Ammon's horn (tissue), 1 donor: ENCODE data around the gene TMEM243.

Experiments used
- DNase-seq: peaks from one replicate; pipeline ENCODE4 v3.0.0-alpha.2; 2016; ENCODE audit warnings: low spot score

TMEM243 gene

GRCh38 chr7:87155788-87156187, 63.7 kb downstream of the TMEM243 start:
- no peak for DNase-seq

- no peak for DNase-seq
These were observed 65.0 kb downstream of the TMEM243 start for GRCh38 chr7:87154569-87154968.

- DNase-seq: no peak
These were observed 65.4 kb downstream of the TMEM243 start for GRCh38 chr7:87154166-87154565.

- peak; percentile 40 for DNase-seq
These were observed 66.5 kb downstream of the TMEM243 start for GRCh38 chr7:87152897-87153641.

- peak; percentile 97 for DNase-seq
These were observed 67.2 kb downstream of the TMEM243 start, which contains the start of gene DMTF1 for GRCh38 chr7:87152112-87152896. DMTF1 (plus strand) TSS chr7:87152453; CDS start chr7:87164942, 12,489 bp downstream.

GRCh38 chr7:87151729-87152111, 67.8 kb downstream of the TMEM243 start:
- no peak for DNase-seq

- DNase-seq: no peak
These were observed 68.4 kb downstream of the TMEM243 start for GRCh38 chr7:87151002-87151728.

GRCh38 chr7:87148332-87148955, 71.1 kb downstream of the TMEM243 start:
- DNase-seq: peak; percentile 16

- DNase-seq: no peak
These were observed 72.0 kb downstream of the TMEM243 start for GRCh38 chr7:87147500-87147899.

- no peak for DNase-seq
These were observed 72.7 kb downstream of the TMEM243 start for GRCh38 chr7:87146740-87147386.
